ENCODE measurements around the gene ART5.

- no peak for TF ChIP-seq POLR2A (IDR thresholded peaks at IDR 0.05; ENCODE audit: low read length)
- no peak for TF ChIP-seq GATA1 (IDR thresholded peaks at IDR 0.05; ENCODE audit: low read depth, low read length)
Measured at GRCh38 chr11:3679077-3679476, 37.3 kb upstream of the ART5 start.

All from erythroblast (primary cell).